Measurements from ENCODE around the gene LZTFL1. TPM values are rescaled to one million over a fixed set of nuclear protein-coding genes. Genes with fewer than 3 reads are reported as not detected.

The LZTFL1 gene
- total and polyA plus RNA-seq, 2 donors (not counting 3 experiments of a cell fraction or from before 2014, with no cell fraction given): 18.2 to 26.1 TPM

DNA sequence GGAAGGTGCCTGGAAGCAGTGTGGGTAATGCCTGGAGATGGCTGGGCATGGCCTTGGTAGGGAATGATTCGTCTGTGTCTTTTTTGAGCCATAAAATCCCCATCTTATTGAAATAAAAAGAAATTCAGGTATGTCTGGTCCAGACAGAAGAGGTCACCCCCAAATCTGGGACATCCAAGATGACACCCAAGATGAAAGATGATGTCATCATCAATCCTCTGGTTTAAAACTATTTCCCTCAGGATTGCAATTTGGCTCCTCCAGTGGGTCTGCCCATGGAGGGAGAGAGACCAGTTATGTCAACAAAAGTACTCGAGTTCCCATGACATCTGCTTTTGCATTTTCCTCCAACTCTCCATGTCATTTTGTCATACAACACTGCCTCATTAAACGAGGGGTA is 27.7 kb upstream of the LZTFL1 start:
- Histone ChIP-seq H3K4me1 (ENCODE audit: control insufficient read depth, extremely low read depth, insufficient read depth, low read length) (no peaks in the 10 kb centered on the region), H3K9me1 (replicated peaks; ENCODE audit: control insufficient read depth, extremely low read depth, insufficient read depth, low read length) (no peaks in the 10 kb centered on the region), H3K27me3 (ENCODE audit: control insufficient read depth in 2 of 2, insufficient read depth in 2 of 2, low read length in 2 of 2) (peaks cover 9 to 12% of the 10 kb centered on the region in 2 experiments), H3K4me3 (replicated peaks in 1 of 3; ENCODE audit: insufficient read depth in 1 of 3, low read depth in 1 of 3, low read length in 3 of 3) (no peak overlapping the region), H4K20me1 (replicated peaks; ENCODE audit: control insufficient read depth, extremely low read depth, insufficient read depth, low read length) (no peaks in the 10 kb centered on the region), H3K4me2 (ENCODE audit: insufficient read depth, low read length) (no peak overlapping the region), H3K9me3 (replicated peaks; ENCODE audit: control insufficient read depth, insufficient read depth, low read length) (no peaks in the 10 kb centered on the region), H3K9ac (replicated peaks; ENCODE audit: extremely low read depth, insufficient read depth, low read length) (no peak overlapping the region), H3K79me2 (ENCODE audit: control insufficient read depth, insufficient read depth, low read length) (no peaks in the 10 kb centered on the region), H2AFZ (ENCODE audit: low read depth, low read length) (no peak overlapping the region), H3K36me3 (ENCODE audit: control insufficient read depth in 2 of 2, extremely low read depth in 1 of 2, insufficient read depth in 2 of 2, low read length in 2 of 2) (no peaks in the 10 kb centered on the region), H3K27ac (ENCODE audit: insufficient read depth, low read depth, low read length) (no peak overlapping the region)
- dilution Hi-C loops (cut with MboI; ENCODE audit: extremely low pct_ligation_motif_present, low sequenced_read_pairs) (no loop called here), intact Hi-C loops (cut with micrococcal nuclease) (no loop called here)
- no TSS peak for BruUV-seq (replicated peaks)
- ChIA-PET POLR2A (no interaction called here), CTCF (no interaction called here)
- TF ChIP-seq POLR2AphosphoS5 (IDR thresholded peaks at IDR 0.05; ENCODE audit: insufficient read depth, low read depth, low read length) (no peak), FOS (IDR thresholded peaks at IDR 0.05; ENCODE audit: borderline replicate concordance, insufficient read depth, low read length) (no peak), JUN (IDR thresholded peaks at IDR 0.05; ENCODE audit: borderline replicate concordance, insufficient read depth, insufficient read length, low read depth) (no peak), EZH2 (IDR thresholded peaks at IDR 0.05; ENCODE audit: borderline replicate concordance, low read depth, low read length, severe bottlenecking) (no peak), MYC (IDR thresholded peaks at IDR 0.05; ENCODE audit: low read depth, low read length) (no peak), POLR2A (IDR thresholded peaks at IDR 0.05; ENCODE audit: low read depth, low read length) (no peak)
- TF ChIP-seq, protein P1, sequence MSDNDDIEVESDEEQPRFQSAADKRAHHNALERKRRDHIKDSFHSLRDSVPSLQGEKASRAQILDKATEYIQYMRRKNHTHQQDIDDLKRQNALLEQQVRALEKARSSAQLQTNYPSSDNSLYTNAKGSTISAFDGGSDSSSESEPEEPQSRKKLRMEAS (IDR thresholded peaks at IDR 0.05; ENCODE audit: insufficient read depth, insufficient read length): no peak
- no peak for FAIRE-seq
- no peak for DNase-seq (ENCODE audit: low read depth, low spot score)

DNA sequence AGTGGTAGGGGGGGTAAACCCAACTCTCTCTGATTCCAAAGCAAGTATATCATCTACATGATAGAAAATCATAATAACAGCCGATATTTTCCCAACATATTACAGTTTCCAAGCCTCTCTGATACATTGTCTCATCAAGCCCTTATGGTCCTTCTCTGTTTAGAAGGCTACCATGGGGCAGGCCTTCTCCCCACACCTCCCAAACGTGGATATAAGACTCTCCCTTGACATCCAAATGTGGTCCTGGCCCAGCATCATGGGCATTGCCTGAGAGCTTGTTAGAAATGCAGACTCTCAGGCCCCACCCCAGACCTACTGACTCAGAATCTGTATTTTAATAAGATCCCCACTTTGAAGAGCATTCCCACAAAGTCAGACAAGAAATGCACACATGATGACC is 26.7 kb upstream of the LZTFL1 start:
- DNase-seq (ENCODE audit: low read depth, low spot score) (no peak), FAIRE-seq (no peak)
- BruUV-seq (replicated peaks): no TSS peak
- no peaks in the 10 kb centered on the region for H3K36me3 ChIP-seq (ENCODE audit: control insufficient read depth in 2 of 2, extremely low read depth in 1 of 2, insufficient read depth in 2 of 2, low read length in 2 of 2)
- no peak overlapping the region for H3K27ac ChIP-seq (ENCODE audit: insufficient read depth, low read depth, low read length)
- H3K9me3 ChIP-seq (replicated peaks; ENCODE audit: control insufficient read depth, insufficient read depth, low read length): no peaks in the 10 kb centered on the region
- TF ChIP-seq JUN (IDR thresholded peaks at IDR 0.05; ENCODE audit: borderline replicate concordance, insufficient read depth, insufficient read length, low read depth) (no peak), GATA2 (IDR thresholded peaks at IDR 0.05; ENCODE audit: insufficient read depth, insufficient read length, low read depth, low read length) (no peak), FOS (IDR thresholded peaks at IDR 0.05; ENCODE audit: borderline replicate concordance, insufficient read depth, low read length) (no peak), POLR2A (IDR thresholded peaks at IDR 0.05; ENCODE audit: low read depth, low read length) (no peak), MYC (IDR thresholded peaks at IDR 0.05; ENCODE audit: low read depth, low read length) (no peak)
- TF ChIP-seq, protein P1 (IDR thresholded peaks at IDR 0.05; ENCODE audit: insufficient read depth, insufficient read length): no peak
- H3K9ac ChIP-seq (replicated peaks; ENCODE audit: extremely low read depth, insufficient read depth, low read length): no peak overlapping the region
- dilution Hi-C loops (cut with MboI; ENCODE audit: extremely low pct_ligation_motif_present, low sequenced_read_pairs): no loop called here
- H3K4me3 ChIP-seq (replicated peaks in 1 of 3; ENCODE audit: insufficient read depth in 1 of 3, low read depth in 1 of 3, low read length in 3 of 3): no peak overlapping the region
- no peak overlapping the region for H2AFZ ChIP-seq (ENCODE audit: low read depth, low read length)
- no peak overlapping the region for H3K4me2 ChIP-seq (ENCODE audit: insufficient read depth, low read length)
- intact Hi-C loops (cut with micrococcal nuclease): no loop called here
- ChIA-PET POLR2A (no interaction called here), CTCF (interaction anchor here (0.8 kb wide), 1 partner anchor 10 kb away, joined by 4 read pairs; no protein-coding TSS in a partner anchor)
- H4K20me1 ChIP-seq (replicated peaks; ENCODE audit: control insufficient read depth, extremely low read depth, insufficient read depth, low read length): no peaks in the 10 kb centered on the region
- H3K9me1 ChIP-seq (replicated peaks; ENCODE audit: control insufficient read depth, extremely low read depth, insufficient read depth, low read length): no peaks in the 10 kb centered on the region
- H3K79me2 ChIP-seq (ENCODE audit: control insufficient read depth, insufficient read depth, low read length): no peaks in the 10 kb centered on the region
- no peaks in the 10 kb centered on the region for H3K4me1 ChIP-seq (ENCODE audit: control insufficient read depth, extremely low read depth, insufficient read depth, low read length)
- H3K27me3 ChIP-seq (ENCODE audit: control insufficient read depth in 2 of 2, insufficient read depth in 2 of 2, low read length in 2 of 2): peaks cover 9 to 16% of the 10 kb centered on the region in 2 experiments
